GM12891 (cell line): ENCODE measurements around the gene LRRC4B.

Experiments used
- POLR2A ChIP-seq: IDR thresholded peaks from 2 replicates; pipeline ENCODE4 v1.6.1; 2011; ENCODE audit warnings: low read depth, low read length, control low read depth
- POLR2AphosphoS5 ChIP-seq: IDR thresholded peaks from 2 replicates; pipeline ENCODE4 v1.6.1; 2011; ENCODE audit warnings: low read depth, low read length, control low read depth
- POU2F2 ChIP-seq: IDR thresholded peaks from 2 replicates; pipeline ENCODE4 v1.6.1; 2011; ENCODE audit warnings: low read depth, mild to moderate bottlenecking, control low read depth, low read length, moderate library complexity
- TAF1 ChIP-seq: IDR thresholded peaks from 2 replicates; pipeline ENCODE4 v1.6.1; 2011; ENCODE audit warnings: low read depth, low read length, control low read depth

GRCh38 chr19:50492303-50493052 is 75.8 kb downstream of the LRRC4B start:
- TF ChIP-seq POU2F2 (no peak), POLR2A (no peak), TAF1 (no peak), POLR2AphosphoS5 (no peak)
